MM.1S (cell line): ENCODE data around the gene SLCO4A1.

Experiments used
- DNase-seq: peaks from one replicate; pipeline ENCODE4 v3.0.0-alpha.2; 2015
- H2AFZ ChIP-seq: fragments of 300-600 bp; sonication (generic); 2 replicates; pipeline ENCODE4 v1.6.0; 2016; ENCODE audit warnings: antibody characterized with exemption, low read length
- H3F3A ChIP-seq: fragments of 300-600 bp; sonication (generic); 2 replicates; pipeline ENCODE4 v1.6.1; 2016; ENCODE audit warnings: mild to moderate bottlenecking, antibody characterized with exemption, low read length, moderate library complexity, mixed read lengths; ENCODE audit not compliant: insufficient read depth
- H3K27ac ChIP-seq: fragments of 300-600 bp; sonication (generic); 2 replicates; pipeline ENCODE4 v1.5.1; 2016; ENCODE audit warnings: mild to moderate bottlenecking, low read length
- H3K27me3 ChIP-seq: fragments of 300-600 bp; sonication (generic); replicated peaks from 2 replicates; pipeline ENCODE4 v1.6.0; 2016; ENCODE audit warnings: low read length; ENCODE audit not compliant: insufficient read depth
- H3K36me3 ChIP-seq: fragments of 300-600 bp; sonication (generic); replicated peaks from 2 replicates; pipeline ENCODE4 v1.6.1; 2016; ENCODE audit warnings: mild to moderate bottlenecking, low read length, mixed read lengths; ENCODE audit not compliant: insufficient read depth
- H3K4me1 ChIP-seq: fragments of 300-600 bp; sonication (generic); 2 replicates; pipeline ENCODE4 v1.6.1; 2016; ENCODE audit warnings: low read length, mixed read lengths
- H3K4me2 ChIP-seq: fragments of 300-600 bp; sonication (generic); 2 replicates; pipeline ENCODE4 v1.6.0; 2016; ENCODE audit warnings: low read depth, low read length
- H3K4me3 ChIP-seq: fragments of 300-600 bp; sonication (generic); 2 replicates; pipeline ENCODE4 v1.5.1; 2016; ENCODE audit warnings: low read length, mixed read lengths
- H3K79me2 ChIP-seq: fragments of 300-600 bp; sonication (generic); 2 replicates; pipeline ENCODE4 v1.6.1; 2016; ENCODE audit warnings: mixed run types, low read length, mixed read lengths
- H3K9ac ChIP-seq: fragments of 300-600 bp; sonication (generic); 2 replicates; pipeline ENCODE4 v1.6.1; 2016; ENCODE audit warnings: low read length, mixed read lengths
- H3K9me2 ChIP-seq: fragments of 300-600 bp; sonication (generic); replicated peaks from 2 replicates; pipeline ENCODE4 v1.6.1; 2016; ENCODE audit warnings: mild to moderate bottlenecking, low read length, mixed read lengths; ENCODE audit not compliant: insufficient read depth
- H3K9me3 ChIP-seq: fragments of 300-600 bp; sonication (generic); replicated peaks from 2 replicates; pipeline ENCODE4 v1.6.1; 2016; ENCODE audit warnings: mild to moderate bottlenecking, low read length, mixed read lengths; ENCODE audit not compliant: insufficient read depth
- H4K20me1 ChIP-seq: fragments of 300-600 bp; sonication (generic); 2 replicates; pipeline ENCODE4 v1.6.1; 2016; ENCODE audit warnings: mild to moderate bottlenecking, low read length, moderate library complexity, mixed read lengths; ENCODE audit not compliant: insufficient read depth
- CTCF ChIP-seq: fragments of 300-600 bp; sonication (generic); IDR thresholded peaks from 2 replicates; pipeline ENCODE4 v1.5.1; 2016; ENCODE audit warnings: antibody characterized with exemption, low read length, mixed read lengths
- EZH2 ChIP-seq: fragments of 300-600 bp; sonication (generic); optimal IDR thresholded peaks from 2 replicates; pipeline ENCODE3; 2017; ENCODE audit warnings: low read depth, mild to moderate bottlenecking, antibody characterized with exemption, low read length, mixed read lengths
- EZH2phosphoT487 ChIP-seq: fragments of 300-600 bp; sonication (generic); IDR thresholded peaks from 2 replicates; pipeline ENCODE4 v1.6.1; 2018; ENCODE audit warnings: antibody characterized with exemption, low read length

Gene SLCO4A1

GRCh38 chr20:62716198-62716940, 74.1 kb downstream of the SLCO4A1 start:
- Histone ChIP-seq H3K9me2 (no peaks in the 10 kb centered on the region), H3K36me3 (no peaks in the 10 kb centered on the region), H4K20me1 (no peaks in the 10 kb centered on the region), H3K4me2 (no peak overlapping the region), H3K4me1 (no peaks in the 10 kb centered on the region), H3K79me2 (no peaks in the 10 kb centered on the region), H2AFZ (no peak overlapping the region), H3K9me3 (no peaks in the 10 kb centered on the region), H3K27me3 (peaks cover 98% of the 10 kb centered on the region), H3F3A (no peaks in the 10 kb centered on the region), H3K4me3 (no peak overlapping the region), H3K27ac (no peak overlapping the region), H3K9ac (no peak overlapping the region)
- no peak for DNase-seq
- TF ChIP-seq EZH2phosphoT487 (no peak), EZH2 (no peak), CTCF (no peak)

GRCh38 chr20:62716941-62717310, 74.6 kb downstream of the SLCO4A1 start:
- peaks cover 99% of the 10 kb centered on the region for H3K27me3 ChIP-seq
- H3K27ac ChIP-seq: no peak overlapping the region
- no peaks in the 10 kb centered on the region for H3K9me3 ChIP-seq
- H3K9me2 ChIP-seq: no peaks in the 10 kb centered on the region
- H3K9ac ChIP-seq: no peak overlapping the region
- H3K36me3 ChIP-seq: no peaks in the 10 kb centered on the region
- H3K4me3 ChIP-seq: no peak overlapping the region
- H3K79me2 ChIP-seq: no peaks in the 10 kb centered on the region
- no peaks in the 10 kb centered on the region for H3F3A ChIP-seq
- no peaks in the 10 kb centered on the region for H3K4me1 ChIP-seq
- H2AFZ ChIP-seq: no peak overlapping the region
- H3K4me2 ChIP-seq: no peak overlapping the region
- no peaks in the 10 kb centered on the region for H4K20me1 ChIP-seq
- DNase-seq: no peak
- no peak for TF ChIP-seq EZH2
- no peak for TF ChIP-seq CTCF
- no peak for TF ChIP-seq EZH2phosphoT487

- Histone ChIP-seq H3K36me3 (no peaks in the 10 kb centered on the region), H3K4me1 (no peaks in the 10 kb centered on the region), H3K27me3 (peaks cover 99% of the 10 kb centered on the region), H3K27ac (no peak overlapping the region), H3K79me2 (no peaks in the 10 kb centered on the region), H2AFZ (no peak overlapping the region), H3K4me3 (no peak overlapping the region), H3K9me2 (no peaks in the 10 kb centered on the region), H3F3A (no peaks in the 10 kb centered on the region), H3K9ac (no peak overlapping the region), H3K4me2 (no peak overlapping the region), H4K20me1 (no peaks in the 10 kb centered on the region), H3K9me3 (no peaks in the 10 kb centered on the region)
- no peak for DNase-seq
- TF ChIP-seq EZH2 (no peak), EZH2phosphoT487 (no peak), CTCF (no peak)
These were observed 75.6 kb downstream of the SLCO4A1 start for GRCh38 chr20:62717933-62718332.
